Esophagus squamous epithelium (tissue), 4 donors: ENCODE results near the gene RPS8.

Experiments used
- CTCF ChIP-seq, 6 experiments: fragments of 450-650 bp in 4 of 6; fragments of 200-600 bp in 2 of 6; sonication (generic) in 2 of 6; IDR thresholded peaks; one replicate each; pipeline ENCODE4 v1.5.1; 2016 to 2019; ENCODE audit warnings: antibody characterized with exemption in 6 of 6, mild to moderate bottlenecking in 4 of 6, moderate library complexity in 4 of 6
- POLR2A ChIP-seq, 4 donors: fragments of 450-650 bp; IDR thresholded peaks; one replicate each; pipeline ENCODE4 v1.6.1; 2017; ENCODE audit warnings: antibody characterized with exemption in 4 of 4, mild to moderate bottlenecking in 4 of 4, moderate library complexity in 3 of 4

DNA sequence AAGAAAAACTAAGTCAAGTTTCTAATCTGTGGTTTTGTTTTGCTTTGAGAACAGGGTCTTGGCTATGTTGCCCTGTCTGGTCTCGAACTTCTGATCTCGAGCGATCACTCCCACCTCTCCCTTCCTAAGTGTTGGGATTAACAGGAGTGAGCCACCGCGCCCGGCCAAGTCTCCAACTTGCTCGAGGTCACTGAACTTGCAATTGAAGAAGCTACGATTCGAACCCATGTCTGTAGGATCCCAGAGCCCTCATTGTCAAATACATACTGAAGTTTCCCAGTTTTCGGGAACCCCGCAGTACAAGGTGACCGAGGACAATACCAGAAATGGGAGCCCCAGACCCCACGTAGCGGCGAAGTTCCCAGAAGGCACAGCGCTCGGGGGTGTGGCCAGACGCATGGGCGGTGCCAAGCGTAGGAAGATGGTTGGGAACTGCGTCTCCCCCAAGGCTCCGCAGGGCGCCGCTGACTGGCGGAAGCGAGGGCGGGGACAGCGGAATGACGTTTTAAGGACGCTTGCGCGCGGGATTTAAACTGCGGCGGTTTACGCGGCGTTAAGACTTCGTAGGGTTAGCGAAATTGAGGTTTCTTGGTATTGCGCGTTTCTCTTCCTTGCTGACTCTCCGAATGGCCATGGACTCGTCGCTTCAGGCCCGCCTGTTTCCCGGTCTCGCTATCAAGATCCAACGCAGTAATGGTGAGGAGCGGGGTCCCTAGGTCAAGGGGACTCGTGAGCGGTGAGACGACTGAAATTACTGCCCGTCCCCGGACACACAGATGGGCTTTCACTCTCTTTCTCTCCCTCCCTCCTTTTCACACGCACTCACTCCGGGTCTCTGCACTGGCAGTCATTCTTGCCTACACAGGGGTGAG is 35.8 kb upstream of the RPS8 start, which contains the start of gene KIF2C:
- peak in 2 of 6 experiments; percentile 18 to 44 for TF ChIP-seq CTCF (IDR thresholded peaks at IDR 0.05)
- peak in 3 of 4 donors; percentile 31 to 71 (median 37) for TF ChIP-seq POLR2A (IDR thresholded peaks at IDR 0.05)
